ENCODE results near the gene VLDLR. TPM values are rescaled to one million over a fixed set of nuclear protein-coding genes. Genes with fewer than 3 reads are reported as not detected.
"Not testable (repeated sequence)": the region's sequence is repeated elsewhere in the genome, so short reads cannot be mapped to it uniquely, and the experiment has no call there.

VLDLR gene
- polyA plus RNA-seq, 1 donor, result 21.9 TPM

DNA sequence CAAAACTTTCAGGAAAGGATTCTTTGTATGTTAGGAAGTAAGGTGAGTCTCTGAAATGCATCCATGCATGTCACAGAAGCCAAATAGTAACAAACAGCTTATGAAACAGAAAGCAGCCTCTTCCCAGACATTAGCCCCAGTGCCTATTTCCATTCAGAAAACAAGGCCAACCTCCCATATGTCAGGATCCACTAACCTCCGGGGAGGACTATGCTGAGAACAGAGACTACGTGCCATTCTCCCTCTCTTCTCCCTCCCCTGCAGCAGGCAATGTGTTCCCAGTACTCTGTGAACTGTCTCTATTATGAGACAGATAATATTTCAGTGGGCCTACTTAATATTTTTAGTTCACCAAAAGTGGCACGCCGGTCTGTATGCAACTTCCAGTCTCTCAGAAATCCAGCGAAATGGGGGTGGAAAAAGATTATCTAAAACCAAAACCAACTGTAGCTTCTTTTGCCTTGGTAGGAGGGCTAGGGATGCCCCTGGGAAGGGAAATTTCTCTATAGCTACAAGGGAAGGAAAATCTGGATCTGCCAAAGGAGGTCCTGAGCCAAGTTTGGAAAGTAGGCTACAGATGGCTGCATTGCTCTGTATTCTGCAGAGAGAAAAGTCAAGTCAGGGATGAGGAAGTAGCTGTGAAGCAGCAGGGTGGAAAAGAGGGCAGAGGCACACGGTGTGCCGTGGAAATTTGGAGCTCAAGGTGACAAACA lies 42.0 kb downstream of the VLDLR start:
- DNase-seq (ENCODE audit: low read depth), result peak; percentile 44

DNA sequence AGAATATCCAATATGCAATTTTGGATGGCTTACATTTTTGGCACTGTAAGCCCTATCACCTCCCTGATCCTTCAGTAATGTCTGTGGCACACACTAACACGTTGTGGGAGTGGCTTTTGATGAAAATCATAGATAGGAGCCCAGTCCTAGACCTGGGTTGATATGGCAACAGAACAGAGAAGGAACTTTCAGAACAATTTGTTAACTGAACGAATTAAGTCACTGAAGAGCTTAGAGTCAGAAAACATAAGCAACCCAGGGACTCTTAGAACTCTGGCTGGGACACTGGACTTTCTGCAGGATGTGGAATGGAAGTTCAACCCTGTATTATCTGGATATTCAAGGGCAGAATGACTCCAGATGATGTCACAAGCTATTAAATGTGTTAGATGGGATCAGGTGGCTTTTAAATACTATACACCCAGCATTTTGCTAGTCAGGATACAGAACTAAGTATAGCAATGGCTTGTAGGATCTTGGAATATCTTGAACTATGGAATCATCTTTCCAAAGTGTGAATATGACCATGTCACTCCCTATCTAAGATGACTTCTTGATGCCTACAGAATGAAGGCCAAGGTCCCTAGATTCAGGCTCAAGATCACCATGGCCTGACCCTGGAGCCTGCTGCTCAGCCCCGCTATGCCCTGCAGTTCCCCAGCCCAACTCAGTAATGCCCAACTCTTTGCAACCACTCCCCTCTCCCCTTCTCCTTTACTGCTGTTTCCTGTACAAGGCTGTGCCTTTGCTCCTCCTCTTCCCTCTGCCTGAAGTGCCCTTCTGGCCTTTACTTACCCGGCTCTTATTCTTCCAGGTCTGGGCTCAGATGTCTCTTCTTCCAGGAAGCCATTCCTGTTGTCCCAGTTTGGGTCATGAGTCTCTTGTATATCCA lies 42.8 kb downstream of the VLDLR start:
- DNase-seq (ENCODE audit: low read depth), result no peak

DNA sequence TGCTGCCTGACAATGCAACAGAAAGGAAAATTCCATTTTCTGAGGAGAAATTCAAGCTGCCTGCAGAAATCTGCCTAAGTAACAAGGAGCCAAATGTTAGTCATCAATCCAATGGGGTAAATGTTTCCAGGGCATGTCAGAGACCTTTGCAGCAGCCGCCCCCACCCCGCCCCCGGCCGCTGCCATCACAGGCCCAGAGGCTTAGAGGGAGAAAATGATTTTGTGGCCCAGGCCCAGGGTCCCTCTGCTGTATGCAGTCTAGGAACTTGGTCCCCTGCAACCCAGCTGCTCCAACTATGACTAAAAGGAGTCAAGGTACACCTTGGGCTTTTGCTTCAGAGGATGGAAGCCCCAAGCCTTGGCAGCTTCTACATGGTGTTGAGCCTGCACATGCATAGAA lies 45.0 kb downstream of the VLDLR start:
- DNase-seq (ENCODE audit: low read depth), result no peak

DNA sequence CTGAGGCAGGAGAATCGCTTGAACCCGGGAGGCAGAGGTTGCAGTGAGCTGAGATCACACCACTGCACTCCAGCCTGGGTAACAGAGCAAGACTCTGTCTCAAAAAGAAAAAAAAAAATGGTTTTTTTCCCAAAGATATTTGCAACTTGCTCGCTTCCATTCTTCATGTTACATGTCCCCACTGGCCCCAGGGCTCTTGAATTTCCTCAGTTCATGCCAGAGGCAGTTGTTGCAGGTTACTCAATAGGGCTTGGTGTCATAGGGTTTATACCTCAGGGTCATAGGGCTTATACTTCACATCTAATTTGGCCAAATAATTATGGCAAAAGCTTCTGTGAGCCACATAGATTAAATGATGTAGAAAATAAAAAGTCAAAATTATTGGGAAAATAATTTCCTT lies 51.6 kb downstream of the VLDLR start:
- no peak for DNase-seq (ENCODE audit: low read depth)

DNA sequence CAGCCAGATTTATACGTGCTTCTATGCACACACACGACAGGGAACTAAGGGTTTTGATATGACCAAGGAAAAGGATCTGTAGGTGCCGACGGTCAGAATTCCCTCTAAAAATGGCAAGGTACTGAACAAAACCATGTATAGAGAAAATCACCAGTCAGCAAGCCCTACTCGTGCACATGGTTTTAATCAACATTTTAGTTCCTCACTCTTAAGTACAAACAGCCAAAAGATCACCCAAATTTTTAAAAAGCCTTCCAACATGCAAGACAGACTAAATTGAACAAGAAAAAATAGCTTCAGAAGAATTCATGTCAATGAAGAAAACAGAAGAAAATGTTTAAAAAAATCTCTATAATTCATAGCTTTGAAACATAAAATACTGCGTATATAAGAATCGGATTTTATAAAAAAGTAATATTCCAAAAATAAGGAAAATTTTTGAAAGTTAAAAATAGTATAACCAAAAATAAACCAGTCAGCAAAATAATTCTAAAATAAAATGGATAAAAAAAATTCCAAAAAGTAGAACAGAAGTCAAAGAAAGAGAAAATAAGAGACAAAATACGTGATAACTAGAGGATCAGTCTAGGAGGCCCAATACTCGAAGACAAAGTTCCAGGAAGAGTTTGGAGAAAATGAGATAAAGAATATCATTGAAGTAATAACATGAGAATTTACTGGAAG lies 52.7 kb downstream of the VLDLR start:
- DNase-seq (ENCODE audit: low read depth), result no peak

DNA sequence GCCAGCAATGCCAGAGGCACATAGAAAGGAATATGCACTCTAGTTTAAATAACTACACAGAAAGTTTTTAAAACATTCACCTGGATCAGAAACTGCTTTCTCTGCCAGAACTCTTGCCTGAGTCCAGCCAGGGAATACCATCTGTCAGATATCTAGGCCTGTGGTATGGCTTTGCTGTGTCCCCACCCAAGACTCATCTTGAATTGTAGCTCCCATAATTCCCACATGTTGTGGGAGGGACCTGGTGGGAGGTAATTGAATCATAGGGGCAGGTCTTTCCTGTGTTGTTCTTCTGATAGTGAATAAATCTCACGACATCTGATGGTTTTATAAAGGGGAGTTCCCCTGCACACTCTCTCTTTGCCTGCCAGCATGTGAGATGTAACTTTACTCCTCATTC lies 54.2 kb downstream of the VLDLR start:
- no peak for DNase-seq (ENCODE audit: low read depth)

DNA sequence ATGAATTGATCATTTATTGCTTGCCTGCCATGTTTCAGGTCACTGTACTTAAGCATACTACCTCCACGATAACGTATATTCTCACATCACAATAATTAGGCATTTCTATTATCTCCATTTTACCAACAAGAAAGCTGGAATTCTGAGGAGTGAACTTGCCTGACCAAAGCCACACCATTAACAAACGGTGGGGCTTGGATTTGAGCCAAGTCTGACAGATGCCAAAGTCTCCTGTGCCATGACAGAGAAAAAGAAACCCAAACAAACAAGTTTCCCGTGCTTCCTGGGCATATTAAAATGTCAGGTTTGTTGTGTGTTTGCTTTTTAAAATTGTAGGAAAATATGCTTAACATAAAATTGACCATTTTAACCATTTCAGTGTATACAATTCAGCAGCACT lies 54.9 kb downstream of the VLDLR start:
- no peak for DNase-seq (ENCODE audit: low read depth)

DNA sequence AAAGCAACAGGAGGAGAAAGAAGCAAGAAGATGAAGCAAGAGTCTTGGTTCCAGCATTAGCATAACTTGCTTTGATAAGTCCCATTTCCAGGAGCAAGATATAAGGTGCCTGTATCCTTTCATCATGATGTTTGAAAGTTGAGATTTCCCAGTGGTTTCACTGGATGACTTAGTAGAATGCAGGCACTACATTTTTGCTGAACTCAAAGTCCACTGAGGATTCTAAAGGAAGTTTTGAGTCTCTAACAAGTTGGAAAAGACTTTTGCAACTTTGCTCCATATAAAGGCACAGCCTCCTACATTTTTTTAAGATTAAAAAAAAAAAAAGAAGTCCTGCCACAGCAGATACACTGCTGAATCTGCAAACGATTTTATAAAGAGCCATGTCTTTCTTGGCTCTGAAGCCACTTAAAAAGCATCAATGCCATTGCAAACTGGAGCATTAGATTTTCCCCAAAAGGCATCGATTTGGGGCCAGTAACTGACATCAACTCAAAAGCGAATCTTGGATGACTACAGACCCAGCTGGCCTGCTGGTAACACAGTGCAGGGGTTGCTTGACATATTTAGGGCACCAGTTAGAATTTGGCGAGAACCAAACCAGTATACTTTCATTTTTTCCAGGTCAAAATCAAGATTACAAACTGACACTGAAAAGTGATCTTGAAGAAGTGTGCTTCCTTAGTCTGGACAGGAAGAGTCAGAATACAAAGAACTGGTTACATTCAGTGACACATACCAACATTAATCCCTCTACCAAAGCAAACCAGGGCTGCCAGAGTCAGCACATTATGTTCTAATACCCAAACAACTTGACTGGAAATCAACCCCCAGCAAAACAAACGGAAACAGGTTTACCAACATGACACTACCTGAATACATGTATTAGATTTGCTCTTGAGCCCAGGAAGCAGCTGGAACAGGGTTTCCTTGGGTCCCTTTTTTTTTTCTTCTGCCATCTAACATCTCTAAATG lies 56.6 kb downstream of the VLDLR start:
- no peak for DNase-seq (ENCODE audit: low read depth)

DNA sequence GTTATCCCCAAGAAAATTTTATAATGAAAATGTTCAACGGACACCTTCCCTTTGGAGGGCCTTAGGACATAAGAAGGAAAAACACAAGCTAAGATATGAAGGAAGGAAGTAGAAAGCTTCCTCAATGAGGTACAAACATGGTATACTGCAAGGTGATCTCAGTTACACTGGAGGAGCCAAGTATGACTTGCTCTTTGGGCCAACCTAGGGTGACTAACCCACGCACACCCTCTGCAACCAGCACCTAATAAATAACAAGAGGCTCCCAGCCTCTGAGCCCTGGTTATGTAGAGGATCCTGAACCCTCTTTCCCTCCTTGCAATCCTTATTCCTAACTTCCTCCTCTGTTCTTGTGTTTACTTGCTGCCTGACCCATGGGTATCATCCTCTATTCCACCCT lies 57.4 kb downstream of the VLDLR start:
- DNase-seq (ENCODE audit: low read depth), result no peak

DNA sequence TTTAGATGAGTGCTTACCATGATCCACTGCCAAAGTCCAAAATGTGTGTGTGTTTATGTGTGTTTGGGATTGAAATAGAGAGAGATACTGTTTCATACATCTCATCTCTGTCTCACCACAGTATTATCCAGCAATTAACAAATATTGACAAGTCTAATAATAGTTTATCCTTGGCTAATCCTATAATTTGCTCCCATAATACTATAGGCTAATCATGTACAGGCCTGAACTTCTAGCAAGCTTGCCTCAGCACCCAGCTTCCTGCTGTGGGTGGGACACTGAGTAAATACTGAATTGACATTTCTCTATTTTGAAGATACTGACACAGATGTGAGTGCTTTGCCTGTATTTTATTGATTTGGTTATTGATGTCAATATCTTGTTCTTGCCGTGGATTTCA lies 60.4 kb downstream of the VLDLR start:
- DNase-seq (ENCODE audit: low read depth), result no peak

DNA sequence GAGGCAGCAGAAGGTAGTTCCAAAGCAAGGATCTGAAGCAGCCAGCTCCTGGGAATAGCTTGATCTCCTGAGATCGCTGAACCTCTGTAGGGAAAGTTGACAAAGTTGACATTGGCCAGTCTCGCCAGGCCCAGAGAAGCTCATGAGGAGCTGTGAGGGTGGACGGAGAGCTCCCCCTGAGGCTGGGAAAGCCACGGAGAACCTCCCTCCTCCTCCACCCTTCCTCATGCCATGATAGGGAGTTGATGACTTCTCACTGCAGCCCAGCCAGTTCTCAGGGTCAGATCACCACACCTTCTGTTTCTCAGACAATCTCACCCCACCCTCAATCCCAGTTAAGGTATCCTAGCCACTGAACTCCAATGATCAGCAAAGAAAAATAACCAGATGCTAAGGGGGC lies 65.3 kb downstream of the VLDLR start:
- DNase-seq (ENCODE audit: low read depth), result no peak

DNA sequence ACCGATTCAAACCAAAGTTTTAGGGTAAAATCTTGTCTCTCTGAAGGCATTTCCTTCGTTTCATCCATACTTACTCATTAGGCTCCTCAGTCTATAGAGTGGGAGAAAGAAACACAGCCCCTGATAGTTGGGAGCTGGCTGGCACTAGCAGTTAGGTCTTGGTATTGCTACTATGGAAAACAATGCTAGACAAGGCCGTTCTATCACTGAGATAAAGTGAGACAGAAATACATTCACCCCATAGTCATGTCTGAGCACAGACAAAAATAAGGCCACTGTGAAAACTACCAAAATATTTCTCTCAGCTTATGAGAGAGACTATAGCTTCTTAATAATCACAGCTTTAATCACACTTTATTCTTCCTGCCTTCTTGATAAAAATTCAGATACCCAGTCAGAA lies 67.0 kb downstream of the VLDLR start:
- DNase-seq (ENCODE audit: low read depth), result no peak

DNA sequence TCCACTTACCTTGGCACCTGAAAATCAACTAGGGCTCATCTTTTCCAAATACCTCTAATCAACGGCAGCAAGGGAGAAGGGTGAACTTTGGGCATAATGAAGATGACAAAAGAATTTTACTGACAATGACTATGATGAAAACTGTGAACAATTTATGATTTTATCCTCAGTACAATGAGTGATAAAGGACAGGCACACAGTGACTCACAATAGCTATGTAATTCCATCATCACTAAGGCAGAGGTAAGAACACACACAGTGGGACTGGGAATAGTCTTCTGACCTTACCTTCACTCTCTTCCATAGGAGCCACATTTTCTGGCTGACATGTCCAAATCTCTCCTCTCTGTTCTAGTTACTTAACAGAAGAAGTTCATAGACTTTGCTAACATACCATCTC lies 69.6 kb downstream of the VLDLR start:
- DNase-seq (ENCODE audit: low read depth), result no peak

DNA sequence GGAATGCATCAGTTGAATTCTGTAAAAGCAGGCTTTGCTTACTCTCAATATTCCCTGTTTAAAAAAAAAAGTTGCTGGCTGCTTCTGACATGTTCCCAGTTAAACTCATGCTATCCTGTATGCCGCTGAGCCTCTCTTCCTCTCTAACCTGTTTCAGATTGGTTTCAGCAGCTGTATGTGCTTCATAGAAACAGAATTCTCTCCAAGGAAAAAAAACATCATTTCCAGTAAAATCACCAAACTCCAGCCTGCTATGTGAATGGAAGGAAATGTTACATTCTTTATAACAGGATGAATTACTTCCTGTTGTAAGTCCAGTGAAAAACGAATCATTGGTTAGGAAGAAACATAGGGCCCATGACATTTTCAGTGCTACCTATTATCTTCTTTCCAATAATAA lies 70.0 kb downstream of the VLDLR start:
- no peak for DNase-seq (ENCODE audit: low read depth)

DNA sequence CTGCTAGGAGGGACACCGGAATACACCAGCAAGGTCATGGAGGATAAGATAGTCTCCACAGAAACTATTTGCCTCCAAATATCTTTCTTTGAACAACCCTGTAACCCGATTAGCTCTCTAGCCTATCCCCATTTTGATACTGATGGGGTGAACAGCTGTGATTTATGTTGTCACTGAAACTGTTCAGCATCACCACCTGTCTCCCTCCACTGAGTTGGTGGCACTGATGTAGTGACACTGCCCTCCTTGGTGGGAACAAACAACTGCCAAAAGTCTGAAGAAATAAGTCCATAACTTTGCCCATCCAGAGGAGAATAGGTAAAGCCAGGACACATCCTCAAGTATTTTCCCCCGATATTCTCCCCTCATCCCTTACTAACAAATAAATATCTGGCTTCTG lies 71.5 kb downstream of the VLDLR start:
- no peak for DNase-seq (ENCODE audit: low read depth)

DNA sequence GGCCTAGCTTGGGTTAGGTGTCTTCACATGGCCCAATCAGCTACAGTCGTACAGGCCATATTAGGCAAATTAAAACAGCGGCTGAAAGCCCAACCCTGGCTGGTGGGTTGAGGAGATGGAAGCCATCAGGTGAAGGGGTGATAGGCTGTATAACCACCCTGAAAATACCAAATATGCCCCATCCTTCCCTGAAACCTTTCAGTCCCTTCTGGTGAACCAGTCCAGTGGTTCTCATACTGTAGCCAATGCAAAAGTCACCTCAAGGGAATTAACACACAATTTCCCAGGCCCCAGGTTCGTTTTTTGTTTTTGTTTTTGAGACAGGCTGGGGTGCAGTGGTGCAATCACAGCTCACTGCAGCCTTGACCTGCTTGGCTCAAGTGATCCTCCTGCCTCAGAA lies 75.9 kb downstream of the VLDLR start:
- no peak for DNase-seq (ENCODE audit: low read depth)

DNA sequence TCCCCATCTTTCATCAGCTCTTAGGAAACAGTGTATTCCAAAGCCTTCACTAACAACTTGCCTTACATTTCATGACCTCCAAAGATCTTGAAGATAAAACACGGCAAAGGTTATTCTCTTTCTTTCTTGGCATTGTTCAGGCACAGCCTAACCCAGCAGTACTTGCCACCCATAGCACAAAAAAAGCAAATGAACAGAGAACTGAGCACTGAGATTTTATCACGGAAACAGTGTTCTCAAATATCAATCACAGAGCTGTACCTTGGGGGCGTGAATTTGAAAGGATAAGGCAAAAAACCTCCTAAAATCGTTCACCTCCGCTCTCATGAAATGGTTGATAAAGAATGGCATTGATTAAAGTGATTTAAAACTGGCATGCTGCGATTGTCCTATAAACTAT lies 78.8 kb downstream of the VLDLR start:
- DNase-seq (ENCODE audit: low read depth), result no peak

DNA sequence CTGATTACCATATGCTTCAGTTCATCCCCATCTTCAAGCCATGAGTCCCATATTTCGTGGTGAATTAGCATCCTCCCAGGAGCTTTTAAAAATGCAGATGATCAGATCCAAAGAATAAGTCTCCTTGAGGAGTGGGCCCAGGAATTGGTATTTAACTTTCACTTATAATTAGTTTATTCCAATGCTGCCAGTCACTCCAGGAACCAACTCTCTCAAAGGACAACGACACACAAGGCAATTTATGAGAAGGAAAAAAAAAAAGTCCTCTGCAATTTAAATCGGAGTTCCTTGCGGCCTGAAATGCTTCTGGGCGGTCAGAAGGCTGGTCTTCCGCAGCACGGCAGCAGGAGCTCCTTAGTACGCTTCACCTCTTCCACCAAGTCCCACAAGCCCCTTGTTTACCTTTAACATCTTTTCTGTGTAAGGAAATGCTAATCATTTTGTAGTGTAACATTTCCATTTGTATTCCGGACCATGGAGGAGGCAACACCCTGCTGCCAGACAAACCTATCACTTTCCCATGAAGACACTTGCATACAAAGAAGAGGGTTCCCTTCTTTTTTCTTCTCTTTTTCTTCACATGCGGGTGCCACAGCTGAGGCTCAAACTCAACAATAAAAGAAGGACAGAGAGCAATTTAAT lies 79.4 kb downstream of the VLDLR start:
- DNase-seq (ENCODE audit: low read depth), result no peak

DNA sequence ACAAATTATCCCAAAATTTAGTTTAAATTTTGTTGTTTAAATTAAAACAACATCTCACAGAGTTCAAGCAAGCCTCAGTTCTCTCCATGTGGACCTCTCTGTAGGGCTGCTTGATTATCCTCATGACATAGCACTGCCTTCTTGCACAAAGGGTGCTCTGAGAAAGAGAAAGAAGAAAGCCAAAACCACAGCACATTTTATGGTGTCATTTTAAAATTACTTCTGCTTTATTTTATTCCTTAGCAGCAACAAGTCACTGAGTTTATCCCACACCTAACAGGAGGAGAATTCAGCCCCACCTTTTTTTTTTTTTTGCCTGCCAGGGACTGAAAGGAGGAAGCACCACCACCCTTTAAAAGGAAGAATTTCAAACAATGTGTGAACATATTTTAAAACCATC lies 82.9 kb downstream of the VLDLR start:
- no peak for DNase-seq (ENCODE audit: low read depth)

DNA sequence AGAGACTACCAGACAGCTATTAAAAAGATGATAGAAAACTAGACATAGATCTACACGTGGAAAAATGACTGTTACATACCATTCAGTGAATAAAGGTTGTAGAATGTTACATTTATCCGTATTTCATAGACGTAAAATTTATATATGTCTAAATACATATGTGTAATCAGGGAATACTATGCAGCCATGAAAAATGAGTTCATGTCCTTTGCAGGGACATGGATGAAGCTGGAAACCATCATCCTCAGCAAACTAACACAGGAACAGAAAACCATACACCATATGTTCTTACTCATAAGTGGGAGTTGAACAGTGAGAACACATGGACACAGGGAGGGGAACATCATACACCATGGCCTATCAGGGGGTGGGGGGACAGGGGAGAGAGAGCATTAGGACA lies 85.7 kb downstream of the VLDLR start:
- not testable (repeated sequence) for DNase-seq (ENCODE audit: low read depth)
